Esophagus muscularis mucosa (tissue), 3 donors: ENCODE measurements around the gene OR7A5.

Experiments
- CTCF ChIP-seq, 3 experiments: fragments of 200-600 bp in 2 of 3; fragments of 450-650 bp in 1 of 3; sonication (generic) in 2 of 3; IDR thresholded peaks; one replicate each; pipeline ENCODE4 v1.5.1; 2017 to 2019; ENCODE audit warnings: antibody characterized with exemption in 3 of 3, mild to moderate bottlenecking in 2 of 3, moderate library complexity in 1 of 3
- POLR2A ChIP-seq: fragments of 450-650 bp; IDR thresholded peaks from one replicate; pipeline ENCODE4 v1.6.1; 2017; ENCODE audit warnings: antibody characterized with exemption, moderate library complexity, mild to moderate bottlenecking, low read depth
- POLR2AphosphoS5 ChIP-seq, 2 donors: sonication (generic); formaldehyde crosslinking; IDR thresholded peaks; one replicate each; pipeline ENCODE4 v1.6.1; 2017; ENCODE audit warnings: antibody characterized with exemption in 2 of 2

GRCh38 chr19:14871619-14872230 lies 36.7 kb upstream of the OR7A5 start:
- TF ChIP-seq CTCF (IDR thresholded peaks at IDR 0.05): peak in 2 of 3 experiments; percentile 14 to 25
- TF ChIP-seq POLR2A: no peak
- no peak for TF ChIP-seq POLR2AphosphoS5 (IDR thresholded peaks at IDR 0.05)
